HUES6 (cell line): ENCODE data around the gene C17orf67.

ENCODE experiments used
- H3K27ac ChIP-seq: 2 replicates; pipeline ENCODE4 v1.7.0; 2013; ENCODE audit warnings: low read depth, mild to moderate bottlenecking, low read length, inconsistent platforms
- H3K27me3 ChIP-seq: 2 replicates; pipeline ENCODE4 v1.6.1; 2013; ENCODE audit warnings: low read length; ENCODE audit not compliant: control insufficient read depth, insufficient read depth
- H3K36me3 ChIP-seq: 2 replicates; pipeline ENCODE4 v1.6.1; 2013; ENCODE audit warnings: low read length; ENCODE audit not compliant: control insufficient read depth, insufficient read depth
- H3K4me1 ChIP-seq: 2 replicates; pipeline ENCODE4 v1.6.1; 2013; ENCODE audit warnings: low read length; ENCODE audit not compliant: control insufficient read depth, insufficient read depth
- H3K4me3 ChIP-seq: 2 replicates; pipeline ENCODE4 v1.5.1; 2013; ENCODE audit warnings: low read depth, low read length
- H3K9ac ChIP-seq: one replicate; pipeline ENCODE4 v1.6.1; 2013; ENCODE audit warnings: mild to moderate bottlenecking, low read length
- H3K9me3 ChIP-seq: 2 replicates; pipeline ENCODE4 v1.6.1; 2013; ENCODE audit warnings: low read depth, low read length; ENCODE audit not compliant: control insufficient read depth, insufficient read depth

Gene C17orf67

DNA sequence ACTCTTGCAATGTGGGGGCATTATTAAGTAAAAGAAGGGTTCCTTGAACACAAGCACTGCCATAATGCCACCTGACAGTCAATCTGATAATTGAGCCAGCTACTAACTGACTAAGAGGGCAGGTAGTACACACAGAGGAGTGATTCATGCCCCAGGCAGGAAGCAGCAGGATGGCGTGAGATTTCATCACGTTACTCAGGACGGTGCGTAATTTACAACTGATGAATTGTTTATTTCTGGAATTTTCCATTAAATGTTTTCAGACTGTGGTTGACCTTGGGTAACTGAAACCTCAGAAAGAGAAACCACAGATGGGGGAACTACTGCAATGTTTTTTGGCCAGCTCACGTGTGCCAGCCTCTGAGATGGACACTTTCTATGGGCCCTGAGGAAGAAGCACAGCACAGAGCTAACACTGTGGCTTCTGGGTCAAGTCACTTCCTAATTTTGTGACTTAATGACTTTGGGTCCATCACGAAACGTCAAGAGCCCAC lies 46.7 kb downstream of the C17orf67 start:
- no peaks in the 10 kb centered on the region for H3K9me3 ChIP-seq
- no peak overlapping the region for H3K27ac ChIP-seq
- no peak overlapping the region for H3K4me3 ChIP-seq
- no peak overlapping the region for H3K9ac ChIP-seq
- no peaks in the 10 kb centered on the region for H3K36me3 ChIP-seq
- no peaks in the 10 kb centered on the region for H3K4me1 ChIP-seq
- H3K27me3 ChIP-seq = no peaks in the 10 kb centered on the region

DNA sequence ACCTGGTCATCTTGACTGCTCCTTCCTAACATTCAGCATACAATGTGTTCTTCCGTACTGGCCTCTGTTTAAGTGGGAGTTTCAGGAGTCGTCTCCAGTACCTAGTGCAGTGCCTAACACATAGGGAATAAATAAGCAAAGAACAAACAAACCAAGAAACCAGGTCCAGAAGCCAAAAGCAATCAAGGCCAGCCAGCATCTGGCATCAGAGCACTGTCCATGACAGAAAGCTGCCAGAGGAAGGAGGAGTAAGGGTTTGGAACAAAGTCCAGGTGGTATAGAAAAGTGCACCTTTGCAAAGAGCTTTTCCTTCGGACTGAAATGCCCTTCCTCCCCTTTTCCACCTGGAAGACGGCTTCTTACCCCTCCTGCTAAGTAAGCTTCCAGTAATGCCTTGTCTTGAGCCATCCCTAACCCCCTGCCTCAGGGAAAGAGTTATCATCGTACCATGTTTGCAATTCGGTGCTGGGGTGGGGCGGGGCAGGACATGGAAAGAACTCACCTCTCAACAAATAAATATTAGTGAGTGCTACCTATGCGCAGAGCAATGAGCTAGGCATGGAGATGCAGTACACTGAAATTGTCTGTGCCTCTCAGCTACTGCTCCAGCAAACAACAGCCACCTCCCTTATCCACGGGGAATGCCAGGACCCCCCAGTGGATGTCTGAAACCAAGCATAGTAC lies 47.6 kb downstream of the C17orf67 start:
- H3K27ac ChIP-seq = no peak overlapping the region
- no peaks in the 10 kb centered on the region for H3K9me3 ChIP-seq
- no peak overlapping the region for H3K4me3 ChIP-seq
- H3K4me1 ChIP-seq = no peaks in the 10 kb centered on the region
- no peaks in the 10 kb centered on the region for H3K36me3 ChIP-seq
- peaks cover 4% of the 10 kb centered on the region for H3K27me3 ChIP-seq
- no peak overlapping the region for H3K9ac ChIP-seq

DNA sequence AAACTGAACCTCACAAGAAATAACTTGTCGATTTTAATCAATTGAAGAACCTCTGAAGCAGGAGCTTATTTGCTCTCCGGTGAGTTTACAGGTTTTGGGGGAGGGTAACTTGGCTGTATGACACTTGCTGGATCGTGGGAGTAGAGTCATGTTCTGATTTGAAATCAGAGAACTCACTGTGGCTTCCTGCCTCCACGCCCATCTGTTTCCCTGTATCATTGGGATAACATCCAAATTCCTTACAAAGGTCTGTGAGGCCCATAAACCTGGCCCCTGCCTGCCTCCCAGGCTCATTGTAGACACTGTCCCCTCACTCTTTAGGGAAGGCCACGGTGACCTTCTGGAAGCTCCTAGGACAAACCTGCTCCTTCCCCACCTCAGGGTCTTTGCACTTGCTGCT lies 48.3 kb downstream of the C17orf67 start:
- Histone ChIP-seq H3K4me3 (no peak overlapping the region), H3K27ac (no peak overlapping the region), H3K9me3 (no peaks in the 10 kb centered on the region), H3K27me3 (peaks cover 11% of the 10 kb centered on the region), H3K4me1 (peaks cover 2% of the 10 kb centered on the region), H3K9ac (no peak overlapping the region), H3K36me3 (no peaks in the 10 kb centered on the region)

DNA sequence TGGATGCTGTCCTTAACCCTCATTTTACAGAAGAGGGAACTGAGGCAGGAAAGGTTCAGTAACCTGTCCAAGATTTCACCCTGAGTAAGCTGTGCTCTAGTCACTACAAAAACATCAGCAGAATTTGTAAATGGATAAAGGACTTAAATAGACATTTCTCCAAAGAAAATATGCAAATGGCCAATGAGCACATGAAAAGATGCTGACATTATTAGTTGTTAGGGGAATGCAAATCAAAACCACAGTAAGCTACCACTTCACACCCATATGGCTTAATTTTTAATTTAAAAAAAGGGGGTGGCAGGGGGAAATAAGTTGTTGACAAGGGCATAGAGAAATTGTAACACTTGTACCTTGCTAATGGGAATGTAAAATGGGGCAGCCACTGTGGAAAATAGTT lies 51.4 kb downstream of the C17orf67 start:
- Histone ChIP-seq H3K4me1 (peaks cover 4% of the 10 kb centered on the region), H3K9me3 (no peaks in the 10 kb centered on the region), H3K36me3 (no peaks in the 10 kb centered on the region), H3K27me3 (peaks cover 38% of the 10 kb centered on the region), H3K9ac (no peak overlapping the region), H3K4me3 (no peak overlapping the region), H3K27ac (no peak overlapping the region)

DNA sequence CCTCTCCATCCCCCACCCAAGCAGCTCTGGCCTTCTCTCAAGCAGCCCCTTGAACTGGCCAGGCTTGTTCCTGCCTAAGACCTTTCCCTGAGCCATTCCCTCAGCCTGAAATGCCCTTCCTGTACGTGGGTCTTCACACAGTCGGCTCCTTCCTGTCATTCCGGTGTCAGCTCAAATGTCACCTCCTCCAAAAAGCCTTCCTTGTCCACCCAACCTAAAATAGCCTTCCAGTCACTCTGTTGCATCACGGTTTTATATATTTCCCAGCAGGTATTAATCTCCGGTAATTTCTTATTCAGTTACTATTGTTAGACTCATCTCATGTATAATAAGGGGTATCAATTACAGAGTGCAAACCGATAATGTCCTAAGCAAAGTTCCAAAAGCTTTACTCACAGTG lies 51.8 kb downstream of the C17orf67 start:
- H3K9ac ChIP-seq = no peak overlapping the region
- no peak overlapping the region for H3K4me3 ChIP-seq
- H3K27ac ChIP-seq = no peak overlapping the region
- H3K36me3 ChIP-seq = no peaks in the 10 kb centered on the region
- H3K27me3 ChIP-seq = peaks cover 39% of the 10 kb centered on the region
- H3K9me3 ChIP-seq = no peaks in the 10 kb centered on the region
- H3K4me1 ChIP-seq = peaks cover 4% of the 10 kb centered on the region

DNA sequence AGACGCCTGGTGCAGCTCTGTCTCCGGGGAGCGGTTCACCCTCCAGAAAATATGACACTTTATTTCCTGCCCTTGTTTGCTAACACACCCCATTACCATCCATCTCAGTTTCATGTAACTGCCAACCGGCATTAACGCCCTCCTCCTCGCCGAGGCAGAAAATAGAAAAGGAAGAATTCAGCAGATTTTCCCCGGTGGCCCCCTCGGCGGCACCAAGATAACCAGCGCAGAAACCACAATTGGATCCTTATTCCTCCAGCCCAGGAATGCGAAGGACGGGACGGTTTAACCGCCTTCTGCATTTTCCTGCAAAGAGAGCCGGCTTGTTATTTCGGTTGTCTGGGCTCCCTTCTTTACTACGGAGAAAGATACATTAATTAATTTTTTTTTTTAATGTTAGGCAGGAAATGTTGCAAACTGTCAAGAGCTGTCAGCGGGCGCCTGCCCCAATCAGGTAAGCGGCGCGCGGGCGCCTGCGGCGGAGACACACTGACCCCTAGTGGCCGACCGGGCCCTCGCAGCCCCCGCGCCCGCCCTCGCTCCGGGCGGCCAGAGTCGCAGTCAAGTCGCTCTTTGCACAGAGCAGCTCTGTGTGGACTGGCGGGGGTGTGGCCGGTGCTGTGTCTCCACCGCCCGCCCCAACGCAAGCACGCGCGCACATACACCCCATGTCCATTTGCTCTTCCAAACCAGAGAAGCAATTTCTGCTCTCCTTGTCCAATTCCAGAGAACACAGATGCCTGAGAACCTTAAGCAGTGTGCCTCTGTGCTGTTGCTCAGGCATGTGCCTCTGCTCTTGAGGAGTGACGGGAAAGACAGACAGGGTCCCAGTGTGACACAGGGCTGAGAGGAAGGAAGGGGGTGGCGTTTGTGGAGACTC lies 53.6 kb downstream of the C17orf67 start:
- Histone ChIP-seq H3K9me3 (no peaks in the 10 kb centered on the region), H3K9ac (no peak overlapping the region), H3K4me3 (peak overlapping the region; percentile 38), H3K4me1 (peaks cover 4% of the 10 kb centered on the region), H3K27me3 (peaks cover 39% of the 10 kb centered on the region), H3K27ac (no peak overlapping the region), H3K36me3 (no peaks in the 10 kb centered on the region)

DNA sequence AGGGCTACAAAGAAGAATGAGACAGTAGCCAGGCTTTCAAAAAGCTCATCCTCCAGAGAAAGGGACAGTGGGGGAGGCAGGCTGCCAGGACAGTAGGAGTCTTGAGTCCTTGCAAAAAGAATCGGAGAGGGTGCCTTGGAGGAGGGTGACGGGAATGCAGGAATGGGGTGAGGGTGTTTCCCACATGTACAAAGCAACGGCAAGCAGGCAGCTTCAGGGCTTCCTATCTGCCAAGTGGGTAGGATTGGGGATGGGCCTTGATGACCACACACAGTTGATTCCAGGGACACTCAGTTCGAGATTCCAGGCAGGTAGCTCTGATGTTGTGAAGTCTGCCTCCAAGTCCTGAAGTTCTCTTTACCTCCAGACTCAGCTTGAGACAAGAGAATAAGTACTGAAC lies 54.4 kb downstream of the C17orf67 start:
- Histone ChIP-seq H3K4me3 (no peak overlapping the region), H3K27ac (no peak overlapping the region), H3K9ac (no peak overlapping the region), H3K27me3 (peaks cover 39% of the 10 kb centered on the region), H3K36me3 (no peaks in the 10 kb centered on the region), H3K4me1 (peaks cover 4% of the 10 kb centered on the region), H3K9me3 (no peaks in the 10 kb centered on the region)

DNA sequence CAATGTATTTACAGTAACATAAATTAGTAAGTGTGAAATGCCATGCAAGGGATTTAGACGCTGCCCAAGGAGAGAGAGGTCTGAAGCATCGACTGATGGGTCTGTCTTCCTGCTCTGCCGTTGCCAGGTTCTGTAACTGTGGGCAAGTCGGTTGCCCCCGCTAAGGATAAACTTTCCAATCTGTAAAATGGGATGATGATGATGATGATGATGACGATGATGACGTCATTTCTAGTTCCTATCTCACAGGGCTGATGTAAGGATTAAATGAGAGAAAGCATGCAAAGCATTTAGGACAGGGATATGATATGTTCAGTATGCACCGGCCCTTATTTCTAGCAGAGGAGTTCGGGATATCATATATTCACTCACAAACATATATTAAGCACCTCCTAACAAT lies 54.8 kb downstream of the C17orf67 start:
- Histone ChIP-seq H3K4me1 (peaks cover 4% of the 10 kb centered on the region), H3K4me3 (no peak overlapping the region), H3K36me3 (no peaks in the 10 kb centered on the region), H3K9me3 (no peaks in the 10 kb centered on the region), H3K9ac (no peak overlapping the region), H3K27ac (no peak overlapping the region), H3K27me3 (peaks cover 39% of the 10 kb centered on the region)

DNA sequence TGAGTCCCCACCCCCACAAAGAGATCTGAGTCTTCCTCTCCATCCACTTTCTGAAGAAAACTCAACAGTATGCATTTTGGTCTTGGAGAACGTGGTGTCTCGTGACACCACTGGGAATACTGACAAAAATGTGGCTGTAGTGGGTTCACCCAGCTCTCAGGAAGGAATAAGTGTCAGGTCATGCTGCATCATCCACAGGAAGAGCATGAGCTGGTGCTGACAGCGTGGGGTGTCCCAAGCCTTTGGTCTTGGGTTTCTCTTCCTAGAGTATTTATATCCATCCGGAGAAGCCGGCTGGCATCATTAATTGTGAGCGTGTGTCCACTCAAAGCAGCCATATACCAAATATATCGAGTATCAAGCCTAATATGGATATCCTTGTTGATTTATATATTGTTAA lies 55.9 kb downstream of the C17orf67 start:
- Histone ChIP-seq H3K4me1 (peaks cover 4% of the 10 kb centered on the region), H3K27me3 (peaks cover 39% of the 10 kb centered on the region), H3K9me3 (no peaks in the 10 kb centered on the region), H3K9ac (no peak overlapping the region), H3K27ac (no peak overlapping the region), H3K4me3 (no peak overlapping the region), H3K36me3 (no peaks in the 10 kb centered on the region)

DNA sequence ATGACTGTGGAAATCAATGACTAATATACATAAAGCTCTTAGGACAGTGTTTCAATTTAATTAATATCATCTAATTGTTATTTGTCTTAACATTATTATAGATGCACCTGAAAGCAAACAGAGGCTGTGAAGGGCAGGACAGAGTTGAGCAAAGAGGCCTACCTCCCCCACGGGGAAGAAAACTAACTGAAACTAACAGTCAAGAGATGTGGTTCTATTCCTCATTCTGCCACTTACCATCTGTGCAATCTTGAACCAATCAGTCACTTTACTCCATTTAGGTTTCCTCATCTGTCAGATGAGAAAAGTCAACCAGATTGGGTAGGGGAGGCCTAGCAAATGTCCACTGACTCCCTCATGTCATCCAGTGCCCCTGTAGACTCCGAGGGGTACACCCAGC lies 59.1 kb downstream of the C17orf67 start:
- H3K4me1 ChIP-seq = no peaks in the 10 kb centered on the region; the same call in 1 of the 2 replicates
- H3K4me3 ChIP-seq = no peak overlapping the region
- H3K9me3 ChIP-seq = no peaks in the 10 kb centered on the region
- H3K9ac ChIP-seq = no peak overlapping the region
- peaks cover 28% of the 10 kb centered on the region for H3K27me3 ChIP-seq
- H3K27ac ChIP-seq = no peak overlapping the region
- no peaks in the 10 kb centered on the region for H3K36me3 ChIP-seq

DNA sequence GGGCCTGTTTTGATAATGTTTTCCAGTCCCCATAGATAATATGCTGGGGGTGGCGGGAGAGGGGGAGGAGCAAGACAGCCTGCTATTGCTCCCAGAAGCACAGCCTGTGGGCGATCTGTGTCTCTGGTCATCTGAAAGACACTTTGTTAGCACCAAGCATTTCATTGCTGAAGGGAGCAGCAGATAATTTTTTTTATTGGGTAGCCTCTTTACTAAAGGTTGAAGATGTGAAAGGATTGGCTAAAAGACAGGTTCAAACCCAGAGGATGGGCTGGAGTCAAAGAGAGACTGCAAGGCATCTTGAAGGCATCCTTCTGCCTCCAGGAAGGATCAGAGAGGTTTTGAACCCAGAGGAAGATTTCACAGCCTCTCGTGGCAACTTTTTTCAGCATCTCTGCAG lies 60.6 kb downstream of the C17orf67 start:
- no peak overlapping the region for H3K9ac ChIP-seq
- H3K9me3 ChIP-seq = no peaks in the 10 kb centered on the region
- no peaks in the 10 kb centered on the region for H3K36me3 ChIP-seq
- no peak overlapping the region for H3K4me3 ChIP-seq
- H3K4me1 ChIP-seq = no peaks in the 10 kb centered on the region
- H3K27me3 ChIP-seq = peaks cover 13% of the 10 kb centered on the region; the same call in 1 of the 2 replicates
- H3K27ac ChIP-seq = no peak overlapping the region
